Stimulated activated CD4-positive, alpha-beta T cell treated with anti-CD3 and anti-CD28 coated beads, TNF-alpha, amount 100 ng/mL, for 1 hour (primary cell): ENCODE data around the gene SLC13A4.
"Not testable (repeated sequence)": the region's sequence is repeated elsewhere in the genome, so short reads cannot be mapped to it uniquely, and the experiment has no call there.

Experiments
- DNase-seq, 3 donors: peaks; one replicate each; pipeline ENCODE4 v3.0.0-alpha.2; 2020; ENCODE audit warnings: low read depth in 3 of 3, low spot score in 1 of 3

Gene SLC13A4

GRCh38 chr7:135664046-135664589, 63.9 kb downstream of the SLC13A4 start:
- DNase-seq = no peak

GRCh38 chr7:135662373-135663114, 65.4 kb downstream of the SLC13A4 start, which contains the start of gene STMP1:
TSS of gene STMP1 (plus strand) at chr7:135662514.
- DNase-seq = peak; percentile 86 to 98 (median 93)

- no peak for DNase-seq
Observed at GRCh38 chr7:135662123-135662372, 65.9 kb downstream of the SLC13A4 start.

- no peak for DNase-seq
Observed at GRCh38 chr7:135661311-135662122, 66.5 kb downstream of the SLC13A4 start.

GRCh38 chr7:135659159-135659846, 68.7 kb downstream of the SLC13A4 start:
- no peak for DNase-seq

GRCh38 chr7:135658564-135658963, 69.4 kb downstream of the SLC13A4 start:
- no peak for DNase-seq

GRCh38 chr7:135653340-135654080, 74.5 kb downstream of the SLC13A4 start:
- no peak for DNase-seq

GRCh38 chr7:135650831-135651573, 77.0 kb downstream of the SLC13A4 start:
- no peak for DNase-seq

GRCh38 chr7:135648235-135648634, 79.8 kb downstream of the SLC13A4 start:
- DNase-seq = no peak

- no peak for DNase-seq
Observed at GRCh38 chr7:135647755-135648154, 80.2 kb downstream of the SLC13A4 start.

GRCh38 chr7:135645296-135645904, 82.6 kb downstream of the SLC13A4 start:
- no peak for DNase-seq

GRCh38 chr7:135644729-135645128, 83.3 kb downstream of the SLC13A4 start:
- no peak for DNase-seq

- no peak for DNase-seq
Observed at GRCh38 chr7:135644154-135644553, 83.8 kb downstream of the SLC13A4 start.

- DNase-seq = not testable (repeated sequence)
Observed at GRCh38 chr7:135639690-135640089, 88.3 kb downstream of the SLC13A4 start.

- DNase-seq = no peak
Observed at GRCh38 chr7:135634191-135634878, 93.7 kb downstream of the SLC13A4 start.
